Astrocyte of the spinal cord (primary cell): Measurements from ENCODE around the gene TNFRSF14.

Source experiments
- DNase-seq: peaks from one replicate; pipeline ENCODE4 v3.0.0; 2011; ENCODE audit warnings: low read depth, low spot score
- H3K4me3 ChIP-seq: 2 replicates; pipeline ENCODE4 v1.5.1; 2011; ENCODE audit warnings: low read depth, mild to moderate bottlenecking, low read length, moderate library complexity
- in situ Hi-C: cut with HindIII; loops from 2 replicates; pipeline ENCODE4 v1.10.0; 2017; ENCODE audit warnings: low sequenced_read_pairs
- TF ChIP-seq, protein P1 (sequence below): IDR thresholded peaks from 2 replicates; pipeline ENCODE4 v1.5.1; 2012; ENCODE audit warnings: low read depth, mild to moderate bottlenecking, low read length, inconsistent platforms

Gene TNFRSF14

DNA sequence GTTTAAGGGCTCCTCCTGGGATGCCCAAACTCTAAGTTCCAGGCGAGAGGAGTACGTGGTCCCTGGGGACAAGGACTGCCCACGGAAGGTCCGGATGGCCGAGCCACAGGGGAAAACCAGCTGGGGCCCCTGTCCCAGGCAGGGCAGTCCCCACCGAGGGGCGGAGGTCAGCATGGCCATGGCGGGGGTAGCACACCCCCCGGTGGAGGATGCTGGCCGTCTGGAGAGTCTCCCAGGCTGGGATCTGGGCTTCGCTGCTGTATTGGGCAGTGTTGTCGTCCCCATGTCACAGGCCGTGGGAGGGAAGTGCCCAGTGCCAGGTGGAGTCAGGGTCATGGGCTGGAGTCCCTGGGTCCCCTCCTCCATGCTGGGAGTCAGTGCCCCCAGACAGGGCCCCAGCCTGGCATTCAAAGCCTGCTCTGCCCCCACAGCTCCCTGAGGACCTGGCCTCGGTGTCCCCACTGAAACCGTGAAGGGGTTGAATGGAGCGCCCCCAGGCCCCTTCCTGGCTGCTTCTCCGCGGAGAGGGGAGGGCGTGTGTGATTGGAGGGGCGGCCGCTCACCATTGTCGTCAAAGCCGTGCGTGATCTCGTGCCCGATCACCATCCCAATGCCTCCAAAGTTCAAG lies 37.2 kb downstream of the TNFRSF14 start:
- H3K4me3 ChIP-seq, result no peak overlapping the region
- in situ Hi-C loops, result no loop called here
- TF ChIP-seq, protein P1, sequence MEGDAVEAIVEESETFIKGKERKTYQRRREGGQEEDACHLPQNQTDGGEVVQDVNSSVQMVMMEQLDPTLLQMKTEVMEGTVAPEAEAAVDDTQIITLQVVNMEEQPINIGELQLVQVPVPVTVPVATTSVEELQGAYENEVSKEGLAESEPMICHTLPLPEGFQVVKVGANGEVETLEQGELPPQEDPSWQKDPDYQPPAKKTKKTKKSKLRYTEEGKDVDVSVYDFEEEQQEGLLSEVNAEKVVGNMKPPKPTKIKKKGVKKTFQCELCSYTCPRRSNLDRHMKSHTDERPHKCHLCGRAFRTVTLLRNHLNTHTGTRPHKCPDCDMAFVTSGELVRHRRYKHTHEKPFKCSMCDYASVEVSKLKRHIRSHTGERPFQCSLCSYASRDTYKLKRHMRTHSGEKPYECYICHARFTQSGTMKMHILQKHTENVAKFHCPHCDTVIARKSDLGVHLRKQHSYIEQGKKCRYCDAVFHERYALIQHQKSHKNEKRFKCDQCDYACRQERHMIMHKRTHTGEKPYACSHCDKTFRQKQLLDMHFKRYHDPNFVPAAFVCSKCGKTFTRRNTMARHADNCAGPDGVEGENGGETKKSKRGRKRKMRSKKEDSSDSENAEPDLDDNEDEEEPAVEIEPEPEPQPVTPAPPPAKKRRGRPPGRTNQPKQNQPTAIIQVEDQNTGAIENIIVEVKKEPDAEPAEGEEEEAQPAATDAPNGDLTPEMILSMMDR, result no peak
- no peak for DNase-seq

DNA sequence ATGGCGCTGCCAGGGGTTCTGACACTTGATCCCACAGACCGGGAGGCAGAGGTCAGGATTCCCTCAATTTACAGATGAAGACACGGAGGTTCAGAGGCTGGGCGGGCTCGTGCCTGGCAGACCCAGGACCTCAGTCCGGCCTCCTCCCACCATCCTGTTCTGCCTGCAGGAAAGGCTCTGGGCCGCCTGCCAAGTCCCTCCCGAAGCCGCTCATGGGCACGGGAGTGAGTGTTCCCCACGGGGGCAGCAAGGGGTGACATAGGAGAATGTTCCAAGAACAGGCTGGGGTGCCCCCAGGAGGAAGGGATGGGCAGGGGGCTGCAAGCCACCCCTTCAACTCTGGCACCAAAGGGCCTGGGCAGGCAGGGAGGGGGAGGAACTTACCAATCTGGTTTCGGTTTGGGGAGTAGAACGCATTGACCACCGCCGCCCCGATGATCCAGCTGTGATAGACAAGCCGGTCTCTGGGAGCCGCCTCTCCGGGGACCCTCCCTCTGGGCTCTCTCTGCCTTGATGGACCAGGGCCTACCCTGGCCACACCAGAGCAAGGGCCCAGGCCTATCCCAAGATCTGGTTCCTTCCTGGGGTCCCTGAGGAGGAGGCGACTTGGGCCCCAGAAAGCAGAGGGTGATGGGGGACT lies 38.0 kb downstream of the TNFRSF14 start:
- peak; percentile 9 for DNase-seq
- TF ChIP-seq, protein P1, result no peak
- in situ Hi-C loops, result no loop called here
- no peak overlapping the region for H3K4me3 ChIP-seq

DNA sequence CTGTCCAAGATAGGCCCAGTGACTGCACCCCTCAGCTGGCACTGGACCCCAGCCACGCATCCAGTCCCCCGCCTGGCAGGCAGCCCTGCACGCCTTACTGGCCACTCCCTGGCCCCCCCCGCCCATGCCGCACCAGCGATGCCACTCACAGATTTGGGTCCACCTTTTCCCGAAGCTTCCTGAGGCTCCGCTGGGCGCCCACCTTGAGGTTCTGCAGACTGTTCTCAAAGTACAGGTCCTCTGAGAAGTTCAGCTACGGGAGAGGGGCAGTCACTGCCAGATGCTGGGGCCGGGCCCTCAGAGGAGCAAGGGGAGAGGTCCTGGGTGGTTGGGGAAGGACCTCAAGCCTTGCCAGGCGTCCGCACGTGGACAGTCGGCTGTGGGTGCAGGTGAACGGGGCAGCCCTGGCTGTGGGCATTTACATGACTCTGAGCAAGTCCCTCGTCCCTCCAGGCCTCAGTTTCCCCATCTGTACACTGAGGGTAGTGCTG lies 38.5 kb downstream of the TNFRSF14 start:
- TF ChIP-seq, protein P1, result no peak
- in situ Hi-C loops, result no loop called here
- H3K4me3 ChIP-seq, result no peak overlapping the region
- DNase-seq, result no peak

DNA sequence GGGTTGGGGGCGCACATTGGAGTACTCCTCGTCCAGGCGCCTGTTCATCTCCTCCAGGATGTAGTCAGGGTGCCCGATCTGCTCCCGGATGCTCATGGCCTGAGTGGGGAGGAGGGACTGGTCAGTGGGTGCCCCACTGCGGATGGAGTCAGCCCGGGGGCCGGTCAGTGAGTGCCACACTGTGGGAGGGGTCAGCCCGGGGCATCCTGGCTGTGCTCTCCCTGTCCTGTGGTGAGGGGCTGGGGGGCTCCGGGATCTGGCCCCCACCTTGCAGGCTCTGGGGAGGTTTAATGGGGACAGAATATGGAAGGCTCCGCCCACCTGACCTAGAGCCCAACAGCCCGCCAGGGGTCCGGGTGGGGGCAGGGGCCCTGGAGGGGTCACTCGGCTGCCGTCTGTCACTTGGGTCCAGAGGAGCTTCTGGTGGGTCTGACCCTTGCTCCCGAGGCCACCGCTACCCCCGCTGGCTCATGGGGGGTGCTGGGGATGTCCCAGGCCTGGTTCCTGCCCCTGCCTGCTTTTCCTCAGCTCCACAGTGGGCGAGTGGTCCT lies 39.2 kb downstream of the TNFRSF14 start:
- no peak overlapping the region for H3K4me3 ChIP-seq
- in situ Hi-C loops, result no loop called here
- DNase-seq, result no peak
- TF ChIP-seq, protein P1, result no peak

DNA sequence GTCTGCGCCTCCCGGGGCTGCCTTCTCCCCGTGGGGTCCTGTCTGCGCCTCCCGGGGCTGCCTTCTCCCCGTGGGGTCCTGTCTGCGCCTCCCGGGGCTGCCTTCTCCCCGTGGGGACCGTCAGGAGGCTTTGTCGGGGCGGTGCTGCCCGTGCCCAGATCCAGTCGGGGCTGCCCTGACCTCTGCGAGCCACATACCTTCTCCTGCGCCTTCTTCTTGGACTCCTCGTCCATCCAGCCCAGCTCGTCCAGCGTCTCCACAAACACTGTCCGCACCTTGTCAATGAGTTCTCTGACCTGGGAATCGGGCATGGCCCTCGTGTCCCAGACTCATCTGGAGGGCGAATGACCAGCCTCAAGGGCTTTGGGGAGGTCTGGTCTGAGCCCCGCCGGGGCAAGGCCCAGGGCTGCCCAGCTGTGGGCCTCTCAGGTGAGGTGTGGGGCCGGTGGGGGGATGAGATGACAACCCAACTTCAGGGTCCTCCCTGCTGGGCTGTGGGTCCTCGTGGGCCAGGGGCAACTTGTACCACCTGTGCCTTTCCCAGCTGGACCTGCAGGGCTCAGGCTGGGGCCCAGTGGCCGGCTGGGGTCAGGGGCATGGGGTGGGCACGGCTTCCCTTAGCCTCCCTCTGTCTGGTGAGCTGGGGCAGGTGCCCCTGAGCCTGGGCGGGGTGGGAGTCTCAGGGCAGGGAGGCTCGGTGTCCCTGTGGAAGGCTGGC lies 39.8 kb downstream of the TNFRSF14 start:
- in situ Hi-C loops, result no loop called here
- TF ChIP-seq, protein P1, result no peak

DNA sequence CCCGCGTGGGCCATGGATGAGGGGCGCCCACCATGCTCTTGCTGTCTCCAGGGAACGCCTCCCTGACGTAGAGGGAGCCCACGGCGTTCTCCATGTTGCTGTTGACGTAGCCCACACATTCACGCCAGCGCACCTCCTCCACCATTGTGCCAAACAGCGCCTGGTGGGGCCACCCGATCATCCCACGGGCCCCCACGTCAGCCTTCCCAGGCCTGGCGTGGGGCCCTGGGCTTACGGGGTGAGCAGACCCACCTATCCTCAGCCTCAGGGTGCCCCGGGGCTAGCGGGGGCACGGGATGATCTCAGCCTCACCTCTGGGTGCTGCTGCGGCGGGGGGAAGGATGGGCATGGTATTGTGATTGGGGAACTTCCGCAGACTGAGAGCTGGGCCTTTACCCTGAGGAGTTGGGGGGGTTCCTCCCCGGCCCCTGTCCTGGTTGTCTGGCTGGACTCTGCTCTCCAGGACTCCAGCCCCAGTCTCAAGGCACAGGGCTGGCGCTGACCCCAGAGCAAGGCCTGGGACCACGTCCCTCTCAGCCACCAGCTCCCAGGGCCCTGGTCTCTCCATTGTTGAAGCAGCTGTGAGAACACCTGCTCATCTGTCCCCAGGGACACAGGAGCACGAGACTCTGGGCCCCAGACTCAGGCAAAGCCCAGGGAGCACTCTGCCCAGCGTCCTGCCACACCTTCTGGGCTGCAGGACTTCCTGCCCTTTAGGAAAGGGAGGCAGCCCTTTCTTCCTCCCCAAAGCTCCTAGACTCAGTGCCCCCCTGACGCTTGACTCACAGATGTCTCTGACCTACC lies 40.6 kb downstream of the TNFRSF14 start:
- H3K4me3 ChIP-seq, result no peak overlapping the region
- TF ChIP-seq, protein P1, result no peak
- DNase-seq, result no peak
- in situ Hi-C loops, result no loop called here

More for the DNA sequence above, 39.8 kb downstream of the TNFRSF14 start:
- DNase-seq, result no peak
- no peak overlapping the region for H3K4me3 ChIP-seq
